GM12878 (cell line): ENCODE measurements around the gene PRM2. TPM values are rescaled to one million over a fixed set of nuclear protein-coding genes. Genes with fewer than 3 reads are reported as not detected.

ENCODE experiments used
- ATF7 ChIP-seq: fragments of 450-650 bp; IDR thresholded peaks from 2 replicates; pipeline ENCODE4 v1.6.1; 2016; ENCODE audit warnings: low read depth, mild to moderate bottlenecking
- BHLHE40 ChIP-seq, 2 experiments: fragments of 450-650 bp in 1 of 2; IDR thresholded peaks; 2 replicates each; pipeline ENCODE4 v1.6.1; 2011 to 2017; ENCODE audit warnings: low read depth in 2 of 2, borderline replicate concordance in 1 of 2, improper control_type of control experiment in 1 of 2, low read length in 1 of 2, mild to moderate bottlenecking in 1 of 2
- CHD2 ChIP-seq: IDR thresholded peaks from 2 replicates; pipeline ENCODE4 v1.6.1; 2011; ENCODE audit warnings: low read depth, low read length, improper control_type of control experiment, borderline replicate concordance
- CHD4 ChIP-seq: fragments of 200-600 bp; sonication (generic); IDR thresholded peaks from 2 replicates; pipeline ENCODE4 v1.6.1; 2016; ENCODE audit warnings: mild to moderate bottlenecking
- CREM ChIP-seq: IDR thresholded peaks from 2 replicates; pipeline ENCODE4 v1.6.1; 2014; ENCODE audit warnings: antibody characterized with exemption, low read depth
- EED ChIP-seq: sonication (generic); IDR thresholded peaks from 2 replicates; pipeline ENCODE4 v1.6.1; 2016; ENCODE audit warnings: antibody characterized with exemption, low read depth
- FOXK2 ChIP-seq: fragments of 450-650 bp; IDR thresholded peaks from 2 replicates; pipeline ENCODE4 v1.6.1; 2017; ENCODE audit warnings: mild to moderate bottlenecking, moderate library complexity
- IKZF2 ChIP-seq, 2 experiments: fragments of 450-650 bp; IDR thresholded peaks; 2 replicates each; pipeline ENCODE4 v1.6.1; 2017; ENCODE audit warnings: mild to moderate bottlenecking in 2 of 2, moderate library complexity in 2 of 2
- MEF2B ChIP-seq: fragments of 450-650 bp; IDR thresholded peaks from 2 replicates; pipeline ENCODE4 v1.6.1; 2018; ENCODE audit warnings: mild to moderate bottlenecking, moderate library complexity; ENCODE audit not compliant: partially characterized antibody, poor library complexity, severe bottlenecking
- MTA2 ChIP-seq: fragments of 450-650 bp; IDR thresholded peaks from 2 replicates; pipeline ENCODE4 v1.6.1; 2016; ENCODE audit warnings: low read depth, mild to moderate bottlenecking, moderate library complexity
- PAX8 ChIP-seq: fragments of 450-650 bp; IDR thresholded peaks from 2 replicates; pipeline ENCODE4 v1.6.1; 2017; ENCODE audit warnings: mild to moderate bottlenecking, moderate library complexity
- RAD51 ChIP-seq: fragments of 450-650 bp; IDR thresholded peaks from 2 replicates; pipeline ENCODE4 v1.6.1; 2016; ENCODE audit warnings: moderate library complexity, mild to moderate bottlenecking, inconsistent platforms
- RB1 ChIP-seq: fragments of 450-650 bp; formaldehyde crosslinking; IDR thresholded peaks from 2 replicates; pipeline ENCODE4 v1.6.1; 2017; ENCODE audit warnings: mild to moderate bottlenecking, borderline replicate concordance
- ZNF217 ChIP-seq: fragments of 450-650 bp; IDR thresholded peaks from 2 replicates; pipeline ENCODE4 v1.6.1; 2017; ENCODE audit warnings: antibody characterized with exemption, mild to moderate bottlenecking
- polyA plus RNA-seq, 11 experiments: library from polyadenylated mRNA; depleted of rRNA in 4 of 11; unstranded in 6 of 11; stranded (reverse) in 5 of 11; fragments of >200 nt; fragmentation: Nextera tagmentation in 4 of 11; fragmentation: Illumina TruSeq in 1 of 11; extraction: Ambion mirVana in 4 of 11; extraction: Trizol in 1 of 11; gene quantifications; 1 replicate in 1 of 11; 2 replicates in 10 of 11; pipeline versions ENCODE4 v1.2.1 to v1.2.3, GENCODE V29; 2011 to 2016; ENCODE audit warnings: inconsistent platforms in 2 of 11, missing spikeins in 2 of 11, low read depth in 1 of 11
- total RNA-seq, 4 experiments: library from RNA; depleted of rRNA in 3 of 4; stranded (reverse); fragments of >200 nt in 3 of 4; fragmentation: Illumina TruSeq in 1 of 4; extraction: Trizol in 1 of 4; gene quantifications; 2 replicates each; pipeline versions ENCODE4 v1.2.1 to v1.2.3, GENCODE V29; 2013 to 2021
- TF ChIP-seq, protein P1 (sequence below): fragments of 450-650 bp; formaldehyde crosslinking; IDR thresholded peaks from 2 replicates; pipeline ENCODE4 v1.4.0; 2022; ENCODE audit warnings: mild to moderate bottlenecking, moderate library complexity
- TF ChIP-seq, protein P2 (sequence below): fragments of 450-650 bp; conservative IDR thresholded peaks from 2 replicates; pipeline ENCODE4 v1.6.1; 2017; ENCODE audit warnings: mild to moderate bottlenecking, moderate library complexity
- TF ChIP-seq, protein P3 (sequence below): fragments of 450-650 bp; IDR thresholded peaks from 2 replicates; pipeline ENCODE4 v1.6.1; 2016; ENCODE audit warnings: mild to moderate bottlenecking
- TF ChIP-seq, protein P4 (sequence below): fragments of 450-650 bp; IDR thresholded peaks from 2 replicates; pipeline ENCODE4 v1.6.1; 2014; ENCODE audit warnings: mild to moderate bottlenecking
- TF ChIP-seq, protein P5 (sequence below): fragments of 450-650 bp; IDR thresholded peaks from 2 replicates; pipeline ENCODE4 v1.6.1; 2017; ENCODE audit warnings: antibody characterized with exemption, mild to moderate bottlenecking, moderate library complexity

PRM2 gene
- total and polyA plus RNA-seq, 10 of the 15 experiments (the other 5 are each of a cell fraction or from before 2014, with no cell fraction given): not detected

DNA sequence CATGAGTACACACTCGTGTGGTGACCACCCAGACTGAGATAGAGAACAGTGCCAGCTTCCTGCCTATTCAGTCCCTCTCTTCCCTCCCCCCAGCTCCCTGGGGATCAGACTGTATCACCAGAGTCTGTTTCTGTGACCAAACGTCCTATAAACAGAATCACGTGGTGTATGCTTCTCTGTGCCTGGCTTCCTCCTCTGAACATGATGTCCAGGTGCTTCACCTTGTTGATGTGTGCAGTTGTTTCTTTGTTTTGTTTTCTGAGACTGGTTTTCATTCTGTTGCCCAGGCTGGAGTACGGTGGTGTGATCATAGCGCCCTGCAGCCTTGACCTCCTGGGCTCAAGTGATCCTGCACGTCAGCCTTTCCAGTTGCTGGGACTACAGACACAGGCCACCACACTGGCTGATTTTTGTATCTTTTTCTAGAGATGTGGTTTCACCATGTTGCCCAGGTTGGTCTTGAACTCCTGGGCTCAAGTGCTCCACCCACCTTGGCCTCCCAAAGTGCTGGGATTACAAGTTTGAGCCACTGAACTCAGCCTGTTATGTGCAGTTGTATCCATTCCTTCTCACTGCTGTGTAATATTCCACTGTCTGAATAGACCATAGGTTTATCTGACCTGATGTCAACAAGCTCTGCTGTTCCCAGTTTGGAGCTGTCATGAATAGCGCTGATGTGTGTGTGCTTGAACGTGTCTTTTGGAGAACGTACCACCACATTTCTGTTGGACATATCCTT, 33.8 kb upstream of the PRM2 start (continued):
- TF ChIP-seq, protein P1, sequence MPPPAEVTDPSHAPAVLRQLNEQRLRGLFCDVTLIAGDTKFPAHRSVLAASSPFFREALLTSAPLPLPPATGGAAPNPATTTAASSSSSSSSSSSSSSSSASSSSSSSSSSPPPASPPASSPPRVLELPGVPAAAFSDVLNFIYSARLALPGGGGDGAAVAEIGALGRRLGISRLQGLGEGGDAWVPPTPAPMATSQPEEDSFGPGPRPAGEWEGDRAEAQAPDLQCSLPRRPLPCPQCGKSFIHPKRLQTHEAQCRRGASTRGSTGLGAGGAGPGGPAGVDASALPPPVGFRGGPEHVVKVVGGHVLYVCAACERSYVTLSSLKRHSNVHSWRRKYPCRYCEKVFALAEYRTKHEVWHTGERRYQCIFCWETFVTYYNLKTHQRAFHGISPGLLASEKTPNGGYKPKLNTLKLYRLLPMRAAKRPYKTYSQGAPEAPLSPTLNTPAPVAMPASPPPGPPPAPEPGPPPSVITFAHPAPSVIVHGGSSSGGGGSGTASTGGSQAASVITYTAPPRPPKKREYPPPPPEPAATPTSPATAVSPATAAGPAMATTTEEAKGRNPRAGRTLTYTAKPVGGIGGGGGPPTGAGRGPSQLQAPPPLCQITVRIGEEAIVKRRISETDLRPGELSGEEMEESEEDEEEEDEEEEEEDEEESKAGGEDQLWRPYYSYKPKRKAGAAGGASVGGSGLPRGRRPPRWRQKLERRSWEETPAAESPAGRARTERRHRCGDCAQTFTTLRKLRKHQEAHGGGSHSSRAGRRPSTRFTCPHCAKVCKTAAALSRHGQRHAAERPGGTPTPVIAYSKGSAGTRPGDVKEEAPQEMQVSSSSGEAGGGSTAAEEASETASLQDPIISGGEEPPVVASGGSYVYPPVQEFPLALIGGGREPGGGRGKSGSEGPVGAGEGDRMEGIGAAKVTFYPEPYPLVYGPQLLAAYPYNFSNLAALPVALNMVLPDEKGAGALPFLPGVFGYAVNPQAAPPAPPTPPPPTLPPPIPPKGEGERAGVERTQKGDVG (CRISPR knock-in tag): no peak
- TF ChIP-seq, protein P2, sequence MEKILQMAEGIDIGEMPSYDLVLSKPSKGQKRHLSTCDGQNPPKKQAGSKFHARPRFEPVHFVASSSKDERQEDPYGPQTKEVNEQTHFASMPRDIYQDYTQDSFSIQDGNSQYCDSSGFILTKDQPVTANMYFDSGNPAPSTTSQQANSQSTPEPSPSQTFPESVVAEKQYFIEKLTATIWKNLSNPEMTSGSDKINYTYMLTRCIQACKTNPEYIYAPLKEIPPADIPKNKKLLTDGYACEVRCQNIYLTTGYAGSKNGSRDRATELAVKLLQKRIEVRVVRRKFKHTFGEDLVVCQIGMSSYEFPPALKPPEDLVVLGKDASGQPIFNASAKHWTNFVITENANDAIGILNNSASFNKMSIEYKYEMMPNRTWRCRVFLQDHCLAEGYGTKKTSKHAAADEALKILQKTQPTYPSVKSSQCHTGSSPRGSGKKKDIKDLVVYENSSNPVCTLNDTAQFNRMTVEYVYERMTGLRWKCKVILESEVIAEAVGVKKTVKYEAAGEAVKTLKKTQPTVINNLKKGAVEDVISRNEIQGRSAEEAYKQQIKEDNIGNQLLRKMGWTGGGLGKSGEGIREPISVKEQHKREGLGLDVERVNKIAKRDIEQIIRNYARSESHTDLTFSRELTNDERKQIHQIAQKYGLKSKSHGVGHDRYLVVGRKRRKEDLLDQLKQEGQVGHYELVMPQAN: no peak
- peak; percentile 59 for TF ChIP-seq ATF7
- TF ChIP-seq, protein P3, sequence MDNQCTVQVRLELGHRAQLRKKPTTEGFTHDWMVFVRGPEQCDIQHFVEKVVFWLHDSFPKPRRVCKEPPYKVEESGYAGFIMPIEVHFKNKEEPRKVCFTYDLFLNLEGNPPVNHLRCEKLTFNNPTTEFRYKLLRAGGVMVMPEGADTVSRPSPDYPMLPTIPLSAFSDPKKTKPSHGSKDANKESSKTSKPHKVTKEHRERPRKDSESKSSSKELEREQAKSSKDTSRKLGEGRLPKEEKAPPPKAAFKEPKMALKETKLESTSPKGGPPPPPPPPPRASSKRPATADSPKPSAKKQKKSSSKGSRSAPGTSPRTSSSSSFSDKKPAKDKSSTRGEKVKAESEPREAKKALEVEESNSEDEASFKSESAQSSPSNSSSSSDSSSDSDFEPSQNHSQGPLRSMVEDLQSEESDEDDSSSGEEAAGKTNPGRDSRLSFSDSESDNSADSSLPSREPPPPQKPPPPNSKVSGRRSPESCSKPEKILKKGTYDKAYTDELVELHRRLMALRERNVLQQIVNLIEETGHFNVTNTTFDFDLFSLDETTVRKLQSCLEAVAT: 0 out of 2 replicates have a peak, but pooled peaks have one; percentile 24
- TF ChIP-seq FOXK2: peak; percentile 79
- peak; percentile 98 for TF ChIP-seq MEF2B
- peak; percentile 24; the same call in 1 of the 2 replicates for TF ChIP-seq RB1
- TF ChIP-seq, protein P4, sequence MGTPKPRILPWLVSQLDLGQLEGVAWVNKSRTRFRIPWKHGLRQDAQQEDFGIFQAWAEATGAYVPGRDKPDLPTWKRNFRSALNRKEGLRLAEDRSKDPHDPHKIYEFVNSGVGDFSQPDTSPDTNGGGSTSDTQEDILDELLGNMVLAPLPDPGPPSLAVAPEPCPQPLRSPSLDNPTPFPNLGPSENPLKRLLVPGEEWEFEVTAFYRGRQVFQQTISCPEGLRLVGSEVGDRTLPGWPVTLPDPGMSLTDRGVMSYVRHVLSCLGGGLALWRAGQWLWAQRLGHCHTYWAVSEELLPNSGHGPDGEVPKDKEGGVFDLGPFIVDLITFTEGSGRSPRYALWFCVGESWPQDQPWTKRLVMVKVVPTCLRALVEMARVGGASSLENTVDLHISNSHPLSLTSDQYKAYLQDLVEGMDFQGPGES: no peak
- peak; percentile 67 to 83 for TF ChIP-seq IKZF2 (IDR thresholded peaks at IDR 0.05)
- TF ChIP-seq, protein P5, sequence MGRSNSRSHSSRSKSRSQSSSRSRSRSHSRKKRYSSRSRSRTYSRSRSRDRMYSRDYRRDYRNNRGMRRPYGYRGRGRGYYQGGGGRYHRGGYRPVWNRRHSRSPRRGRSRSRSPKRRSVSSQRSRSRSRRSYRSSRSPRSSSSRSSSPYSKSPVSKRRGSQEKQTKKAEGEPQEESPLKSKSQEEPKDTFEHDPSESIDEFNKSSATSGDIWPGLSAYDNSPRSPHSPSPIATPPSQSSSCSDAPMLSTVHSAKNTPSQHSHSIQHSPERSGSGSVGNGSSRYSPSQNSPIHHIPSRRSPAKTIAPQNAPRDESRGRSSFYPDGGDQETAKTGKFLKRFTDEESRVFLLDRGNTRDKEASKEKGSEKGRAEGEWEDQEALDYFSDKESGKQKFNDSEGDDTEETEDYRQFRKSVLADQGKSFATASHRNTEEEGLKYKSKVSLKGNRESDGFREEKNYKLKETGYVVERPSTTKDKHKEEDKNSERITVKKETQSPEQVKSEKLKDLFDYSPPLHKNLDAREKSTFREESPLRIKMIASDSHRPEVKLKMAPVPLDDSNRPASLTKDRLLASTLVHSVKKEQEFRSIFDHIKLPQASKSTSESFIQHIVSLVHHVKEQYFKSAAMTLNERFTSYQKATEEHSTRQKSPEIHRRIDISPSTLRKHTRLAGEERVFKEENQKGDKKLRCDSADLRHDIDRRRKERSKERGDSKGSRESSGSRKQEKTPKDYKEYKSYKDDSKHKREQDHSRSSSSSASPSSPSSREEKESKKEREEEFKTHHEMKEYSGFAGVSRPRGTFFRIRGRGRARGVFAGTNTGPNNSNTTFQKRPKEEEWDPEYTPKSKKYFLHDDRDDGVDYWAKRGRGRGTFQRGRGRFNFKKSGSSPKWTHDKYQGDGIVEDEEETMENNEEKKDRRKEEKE: no peak
- peak; percentile 94 for TF ChIP-seq RAD51
- TF ChIP-seq PAX8: no peak
- peak; percentile 68 to 71 for TF ChIP-seq BHLHE40 (IDR thresholded peaks at IDR 0.05; ENCODE audit: borderline replicate concordance in 1 of 2, low read depth in 2 of 2, low read length in 1 of 2)
- TF ChIP-seq CHD4: no peak
- TF ChIP-seq CHD2: peak; percentile 75
- no peak for TF ChIP-seq CREM
- peak; percentile 41; the same call in 1 of the 2 replicates for TF ChIP-seq MTA2
- peak; percentile 67 for TF ChIP-seq ZNF217
- peak; percentile 35; the same call in 1 of the 2 replicates for TF ChIP-seq EED
